Measurements from ENCODE around the gene FCN3. TPM values are rescaled to one million over a fixed set of nuclear protein-coding genes. Genes with fewer than 3 reads are reported as not detected.
A peak's percentile ranks its signal among the peaks of the same experiment; 100 is the strongest.

Gene FCN3
- total and polyA plus RNA-seq, 2 experiments from 2014 or later: 0.81 to 3.6 TPM

- no peak for DNase-seq (ENCODE audit: low read depth in 1 of 2, low spot score in 1 of 2)
- no peak overlapping the region for H3K4me3 ChIP-seq
- no peaks in the 10 kb centered on the region for H3K36me3 ChIP-seq
- no peaks in the 10 kb centered on the region for H3K4me1 ChIP-seq (ENCODE audit: low read depth)
- TF ChIP-seq CTCF (IDR thresholded peaks at IDR 0.05; ENCODE audit: low read depth, low read length): no peak
- no peaks in the 10 kb centered on the region for H3K27me3 ChIP-seq
- no peaks in the 10 kb centered on the region for H3K9me3 ChIP-seq (ENCODE audit: low read depth)
- H3K27ac ChIP-seq: no peak overlapping the region
Measured at GRCh38 chr1:27330786-27331185, 43.8 kb downstream of the FCN3 start.

GRCh38 chr1:27327964-27328363 is 46.7 kb downstream of the FCN3 start:
- Histone ChIP-seq H3K9me3 (ENCODE audit: low read depth) (no peaks in the 10 kb centered on the region), H3K36me3 (no peaks in the 10 kb centered on the region), H3K27ac (no peak overlapping the region), H3K27me3 (no peaks in the 10 kb centered on the region), H3K4me3 (no peak overlapping the region), H3K4me1 (ENCODE audit: low read depth) (peaks cover 4% of the 10 kb centered on the region)
- no peak for DNase-seq (ENCODE audit: low read depth in 1 of 2, low spot score in 1 of 2)
- no peak for TF ChIP-seq CTCF (IDR thresholded peaks at IDR 0.05; ENCODE audit: low read depth, low read length)

- Histone ChIP-seq H3K27me3 (no peaks in the 10 kb centered on the region), H3K27ac (peak overlapping the region; percentile 62), H3K4me3 (no peak overlapping the region), H3K36me3 (no peaks in the 10 kb centered on the region), H3K4me1 (ENCODE audit: low read depth) (peaks cover 5% of the 10 kb centered on the region), H3K9me3 (ENCODE audit: low read depth) (no peaks in the 10 kb centered on the region)
- TF ChIP-seq CTCF (IDR thresholded peaks at IDR 0.05; ENCODE audit: low read depth, low read length): no peak
- DNase-seq (ENCODE audit: low read depth in 1 of 2, low spot score in 1 of 2): no peak
Measured at GRCh38 chr1:27325286-27325685, 49.3 kb downstream of the FCN3 start.

- DNase-seq (ENCODE audit: low read depth in 1 of 2, low spot score in 1 of 2): no peak
- H3K4me3 ChIP-seq: peak overlapping the region; percentile 66
- TF ChIP-seq CTCF (IDR thresholded peaks at IDR 0.05; ENCODE audit: low read depth, low read length): no peak
- peak overlapping the region; percentile 91 for H3K27ac ChIP-seq
- no peaks in the 10 kb centered on the region for H3K27me3 ChIP-seq
- no peaks in the 10 kb centered on the region for H3K36me3 ChIP-seq
- no peaks in the 10 kb centered on the region for H3K9me3 ChIP-seq (ENCODE audit: low read depth)
- H3K4me1 ChIP-seq (ENCODE audit: low read depth): peaks cover 18% of the 10 kb centered on the region
Measured at GRCh38 chr1:27322569-27323240, 51.9 kb downstream of the FCN3 start.

GRCh38 chr1:27321813-27322568 is 52.6 kb downstream of the FCN3 start, which contains the start of gene TMEM222:
Gene TMEM222 (plus strand): TSS chr1:27322163. CDS start chr1:27322198, 35 bp downstream.
- Histone ChIP-seq H3K9me3 (ENCODE audit: low read depth) (no peaks in the 10 kb centered on the region), H3K27ac (peak within 1 kb of the TSS; percentile 91), H3K36me3 (no peaks in the 10 kb centered on the region), H3K4me3 (peak within 1 kb of the TSS; percentile 66), H3K4me1 (ENCODE audit: low read depth) (peaks cover 19% of the 10 kb centered on the region), H3K27me3 (no peaks in the 10 kb centered on the region)
- peak; percentile 98 to 99 for DNase-seq (ENCODE audit: low read depth in 1 of 2, low spot score in 1 of 2)
- TF ChIP-seq CTCF (IDR thresholded peaks at IDR 0.05; ENCODE audit: low read depth, low read length): peak; percentile 13

Other genes with a start within 250 kb of the FCN3 start
- gene SLC9A1, start 219.7 kb downstream of the FCN3 start, total RNA-seq: 10.9 and 13.9 TPM in 2 replicates
- gene SLC9A1, start 219.7 kb downstream of the FCN3 start, polyA plus RNA-seq: 18.7 and 19.4 TPM in 2 replicates
- 49.9 and 52.5 TPM in 2 replicates for gene WDTC1, start 140.2 kb downstream of the FCN3 start, total RNA-seq
- gene WDTC1, start 140.2 kb downstream of the FCN3 start, polyA plus RNA-seq: 18.9 and 22.8 TPM in 2 replicates
- 32.1 and 39.6 TPM in 2 replicates for gene TMEM222, start 52.7 kb downstream of the FCN3 start, total RNA-seq
- gene TMEM222, start 52.7 kb downstream of the FCN3 start, polyA plus RNA-seq: 55.2 and 60.5 TPM in 2 replicates
- 14.7 and 23.5 TPM in 2 replicates for gene SYTL1, start 32.8 kb downstream of the FCN3 start, total RNA-seq
- 31.8 and 44.1 TPM in 2 replicates for gene SYTL1, start 32.8 kb downstream of the FCN3 start, polyA plus RNA-seq
- 13.6 and 17.1 TPM in 2 replicates for gene MAP3K6, start 7.9 kb downstream of the FCN3 start, total RNA-seq
- 12.7 and 17.8 TPM in 2 replicates for gene MAP3K6, start 7.9 kb downstream of the FCN3 start, polyA plus RNA-seq
- 0.24 TPM in 1 of 2 replicates, not detected in the other for gene CD164L2, start 8.5 kb upstream of the FCN3 start, total RNA-seq
- gene CD164L2, start 8.5 kb upstream of the FCN3 start, polyA plus RNA-seq: 0.35 and 0.62 TPM in 2 replicates
- gene GPR3, start 17.8 kb upstream of the FCN3 start, total RNA-seq: 1.7 and 1.9 TPM in 2 replicates
- gene GPR3, start 17.8 kb upstream of the FCN3 start, polyA plus RNA-seq: 2.8 and 3.1 TPM in 2 replicates
- 18.8 and 32.7 TPM in 2 replicates for gene WASF2, start 115.3 kb upstream of the FCN3 start, total RNA-seq
- 53.4 and 69.2 TPM in 2 replicates for gene WASF2, start 115.3 kb upstream of the FCN3 start, polyA plus RNA-seq
- 31.0 and 58.1 TPM in 2 replicates for gene AHDC1, start 229.3 kb upstream of the FCN3 start, total RNA-seq
- gene AHDC1, start 229.3 kb upstream of the FCN3 start, polyA plus RNA-seq: 16.3 and 21.1 TPM in 2 replicates

All from cardiac muscle cell (in vitro differentiated cells and primary cell).